ENCODE results near the gene NFATC2. TPM values are rescaled to one million over a fixed set of nuclear protein-coding genes. Genes with fewer than 3 reads are reported as not detected.

NFATC2 gene
- total RNA-seq, 2 donors from 2014 or later: 11.9 to 24.5 TPM

GRCh38 chr20:51382111-51382985, 160.2 kb downstream of the NFATC2 start:
- no peak for ATAC-seq (ENCODE audit: insufficient number of reproducible peaks, low FRiP score, low read depth)
- DNase-seq (ENCODE audit: low spot score): no peak
- TF ChIP-seq, protein P1, sequence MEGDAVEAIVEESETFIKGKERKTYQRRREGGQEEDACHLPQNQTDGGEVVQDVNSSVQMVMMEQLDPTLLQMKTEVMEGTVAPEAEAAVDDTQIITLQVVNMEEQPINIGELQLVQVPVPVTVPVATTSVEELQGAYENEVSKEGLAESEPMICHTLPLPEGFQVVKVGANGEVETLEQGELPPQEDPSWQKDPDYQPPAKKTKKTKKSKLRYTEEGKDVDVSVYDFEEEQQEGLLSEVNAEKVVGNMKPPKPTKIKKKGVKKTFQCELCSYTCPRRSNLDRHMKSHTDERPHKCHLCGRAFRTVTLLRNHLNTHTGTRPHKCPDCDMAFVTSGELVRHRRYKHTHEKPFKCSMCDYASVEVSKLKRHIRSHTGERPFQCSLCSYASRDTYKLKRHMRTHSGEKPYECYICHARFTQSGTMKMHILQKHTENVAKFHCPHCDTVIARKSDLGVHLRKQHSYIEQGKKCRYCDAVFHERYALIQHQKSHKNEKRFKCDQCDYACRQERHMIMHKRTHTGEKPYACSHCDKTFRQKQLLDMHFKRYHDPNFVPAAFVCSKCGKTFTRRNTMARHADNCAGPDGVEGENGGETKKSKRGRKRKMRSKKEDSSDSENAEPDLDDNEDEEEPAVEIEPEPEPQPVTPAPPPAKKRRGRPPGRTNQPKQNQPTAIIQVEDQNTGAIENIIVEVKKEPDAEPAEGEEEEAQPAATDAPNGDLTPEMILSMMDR (IDR thresholded peaks at IDR 0.05): no peak
- Histone ChIP-seq H3K36me3 (no peaks in the 10 kb centered on the region), H3K4me3 (no peak overlapping the region), H3K4me1 (ENCODE audit: control insufficient read depth in 1 of 2, low read depth in 2 of 2) (no peaks in the 10 kb centered on the region), H3K9me3 (no peaks in the 10 kb centered on the region), H3K27ac (no peak overlapping the region), H3K27me3 (replicated peaks; ENCODE audit: insufficient read depth) (no peaks in the 10 kb centered on the region)

DNA sequence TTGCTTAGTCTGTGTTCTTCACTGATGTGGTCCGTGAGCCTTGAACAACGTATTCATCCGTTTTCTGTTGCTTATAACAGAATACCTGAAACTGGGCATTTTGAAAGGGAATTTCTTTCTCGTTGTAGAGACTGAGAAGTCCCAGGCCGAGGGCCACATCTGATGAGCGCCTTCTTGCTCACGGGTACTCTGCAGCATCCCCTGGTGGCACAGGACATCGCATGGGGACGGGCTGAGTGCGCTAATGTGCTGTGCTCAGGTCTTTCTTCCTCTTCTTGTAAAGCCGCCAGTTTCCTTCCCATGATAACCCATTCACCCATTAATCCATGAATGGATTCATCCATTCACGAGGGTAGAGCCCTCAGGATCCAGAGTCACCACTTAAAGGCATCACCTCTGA, 161.0 kb downstream of the NFATC2 start:
- Histone ChIP-seq H3K4me1 (ENCODE audit: control insufficient read depth in 1 of 2, low read depth in 2 of 2) (no peaks in the 10 kb centered on the region), H3K9me3 (no peaks in the 10 kb centered on the region), H3K4me3 (no peak overlapping the region), H3K27ac (no peak overlapping the region), H3K36me3 (no peaks in the 10 kb centered on the region), H3K27me3 (replicated peaks; ENCODE audit: insufficient read depth) (no peaks in the 10 kb centered on the region)
- TF ChIP-seq, protein P1 (IDR thresholded peaks at IDR 0.05): no peak
- ATAC-seq (ENCODE audit: insufficient number of reproducible peaks, low FRiP score, low read depth) (no peak), DNase-seq (ENCODE audit: low spot score) (no peak)

DNA sequence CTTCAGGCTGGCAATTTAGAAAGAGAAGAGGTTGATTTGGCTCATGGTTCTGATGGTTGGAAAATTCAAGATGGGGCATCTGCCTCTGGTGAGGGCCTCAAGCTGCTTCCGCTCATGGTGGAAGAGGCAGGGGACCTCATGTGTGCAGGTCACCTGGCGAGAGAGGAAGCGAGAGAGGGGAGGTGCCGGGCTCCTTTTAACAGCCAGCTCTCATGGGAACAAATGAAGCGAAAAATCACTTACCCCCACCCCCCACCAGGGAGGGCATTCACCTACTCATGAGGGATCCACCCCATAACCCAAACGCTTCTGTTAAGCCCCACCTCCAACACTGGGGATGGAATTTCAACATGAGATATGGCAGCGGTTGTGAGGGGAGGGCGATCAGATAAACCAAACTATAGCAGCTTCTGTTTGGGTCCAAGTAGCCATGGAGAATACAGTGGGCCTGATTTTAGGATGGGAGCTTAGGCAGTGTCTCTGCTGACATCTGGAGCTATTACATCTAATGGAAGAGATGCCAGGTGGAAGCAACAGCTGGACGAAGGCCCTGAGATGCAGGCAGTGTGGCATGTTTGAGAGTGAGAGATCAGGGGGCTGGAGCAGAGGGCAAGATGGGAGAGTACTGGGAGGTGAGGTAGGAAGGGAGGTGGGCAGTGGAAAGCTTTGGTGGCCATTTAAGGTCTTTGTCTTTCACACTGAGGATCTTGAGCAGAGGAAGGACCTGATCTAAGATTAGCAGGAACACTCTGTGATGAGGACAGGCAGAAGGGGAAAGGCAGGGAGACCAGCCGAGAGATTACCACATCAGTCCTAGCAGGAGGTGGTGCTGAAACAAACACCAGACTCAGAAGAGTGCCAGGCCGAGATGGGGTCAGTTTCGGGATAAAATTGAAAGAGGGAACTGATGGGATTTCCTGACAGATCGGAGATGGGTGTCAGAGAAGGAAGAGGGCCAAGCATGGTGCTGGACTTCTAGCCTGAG, 161.8 kb downstream of the NFATC2 start:
- no peaks in the 10 kb centered on the region for H3K36me3 ChIP-seq
- TF ChIP-seq, protein P1 (IDR thresholded peaks at IDR 0.05): no peak
- H3K9me3 ChIP-seq: no peaks in the 10 kb centered on the region
- no peaks in the 10 kb centered on the region for H3K4me1 ChIP-seq (ENCODE audit: control insufficient read depth in 1 of 2, low read depth in 2 of 2)
- no peak overlapping the region for H3K4me3 ChIP-seq
- DNase-seq (ENCODE audit: low spot score) (no peak), ATAC-seq (ENCODE audit: insufficient number of reproducible peaks, low FRiP score, low read depth) (no peak)
- no peak overlapping the region for H3K27ac ChIP-seq
- H3K27me3 ChIP-seq (replicated peaks; ENCODE audit: insufficient read depth): no peaks in the 10 kb centered on the region

DNA sequence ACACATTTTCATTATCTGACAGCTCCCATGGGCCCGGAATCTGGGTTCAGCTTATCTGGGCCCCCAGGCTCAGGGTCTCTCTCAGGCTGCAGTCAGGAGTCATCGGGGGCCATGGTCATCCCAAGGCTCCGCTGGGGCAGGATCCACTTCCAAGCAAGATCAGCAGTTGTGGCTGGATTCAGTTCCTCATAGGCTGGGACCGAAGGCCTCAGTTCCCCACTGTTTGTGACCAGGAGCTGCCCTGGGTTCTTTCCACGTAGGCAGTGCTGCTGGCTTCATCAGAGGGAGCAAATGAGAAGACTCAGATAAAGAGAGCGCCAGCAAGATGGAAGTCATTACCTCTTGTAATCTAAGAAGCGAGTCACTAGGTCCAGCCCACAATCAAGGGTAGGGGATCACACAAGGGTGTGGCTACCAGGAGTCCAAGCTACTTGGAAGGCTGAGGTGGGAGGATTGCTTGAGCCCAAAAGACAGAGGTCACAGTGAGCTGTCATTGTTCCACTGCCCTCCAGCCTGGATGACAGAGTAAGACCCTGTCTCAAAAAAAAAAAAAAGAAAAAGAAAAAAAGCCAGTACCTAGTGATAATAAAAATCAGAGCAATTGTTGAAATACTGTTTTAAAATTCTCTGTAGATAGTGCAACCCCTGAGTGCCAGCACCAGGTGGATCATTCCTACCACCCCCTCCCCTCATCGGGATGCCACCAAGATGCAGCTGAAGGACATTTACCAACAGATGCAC, 162.7 kb downstream of the NFATC2 start:
- TF ChIP-seq, protein P1 (IDR thresholded peaks at IDR 0.05): no peak
- no peak overlapping the region for H3K4me3 ChIP-seq
- no peaks in the 10 kb centered on the region for H3K36me3 ChIP-seq
- DNase-seq (ENCODE audit: low spot score) (no peak), ATAC-seq (ENCODE audit: insufficient number of reproducible peaks, low FRiP score, low read depth) (no peak)
- no peaks in the 10 kb centered on the region for H3K9me3 ChIP-seq
- no peaks in the 10 kb centered on the region for H3K27me3 ChIP-seq (replicated peaks; ENCODE audit: insufficient read depth)
- H3K4me1 ChIP-seq (ENCODE audit: control insufficient read depth in 1 of 2, low read depth in 2 of 2): no peaks in the 10 kb centered on the region
- no peak overlapping the region for H3K27ac ChIP-seq
